ENCODE measurements around the gene RCAN3.

RCAN3 gene

DNA sequence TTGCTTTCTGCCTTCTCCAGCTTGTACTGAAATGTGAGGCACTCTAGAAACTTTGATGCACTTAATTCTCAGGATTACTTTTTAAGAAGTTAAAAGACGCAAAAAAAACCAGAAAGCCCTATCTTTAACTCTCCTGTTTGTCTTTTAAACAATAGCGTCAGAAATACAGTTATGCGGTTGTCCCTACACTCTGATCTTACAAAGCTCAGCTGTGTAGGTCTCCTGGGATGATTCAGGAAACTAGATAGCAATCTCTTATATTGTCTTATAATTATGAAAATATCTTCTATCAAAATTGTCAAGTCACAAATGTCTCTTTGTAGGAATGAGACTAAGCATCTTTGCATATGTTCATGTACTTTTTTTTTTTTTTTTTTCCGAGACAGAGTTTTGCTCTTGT, 26.9 kb upstream of the RCAN3 start:
- TF ChIP-seq GATA3 (IDR thresholded peaks at IDR 0.05; ENCODE audit: low read depth, low read length): no peak
- TF ChIP-seq GATA2 (IDR thresholded peaks at IDR 0.05; ENCODE audit: low read depth, low read length): no peak

DNA sequence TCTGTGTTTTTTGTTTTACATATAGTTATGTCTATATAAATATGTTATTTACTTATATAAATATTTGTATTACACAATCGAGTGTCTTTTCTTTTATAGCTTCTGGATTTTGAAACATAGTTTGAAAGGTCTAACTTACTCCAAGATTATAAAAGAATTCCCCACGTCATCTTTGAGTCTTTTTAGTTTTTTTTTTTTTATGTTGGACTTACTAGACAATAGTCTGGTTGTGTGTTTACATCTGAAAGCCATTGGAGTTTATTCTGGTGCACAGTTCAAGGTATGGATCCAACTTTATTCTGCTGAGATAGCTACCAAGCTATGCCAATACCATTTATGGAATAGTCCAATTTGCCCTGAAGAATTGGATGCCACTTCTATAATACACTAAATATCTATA, 26.1 kb upstream of the RCAN3 start:
- TF ChIP-seq GATA2 (IDR thresholded peaks at IDR 0.05; ENCODE audit: low read depth, low read length) (no peak), GATA3 (IDR thresholded peaks at IDR 0.05; ENCODE audit: low read depth, low read length) (no peak)

DNA sequence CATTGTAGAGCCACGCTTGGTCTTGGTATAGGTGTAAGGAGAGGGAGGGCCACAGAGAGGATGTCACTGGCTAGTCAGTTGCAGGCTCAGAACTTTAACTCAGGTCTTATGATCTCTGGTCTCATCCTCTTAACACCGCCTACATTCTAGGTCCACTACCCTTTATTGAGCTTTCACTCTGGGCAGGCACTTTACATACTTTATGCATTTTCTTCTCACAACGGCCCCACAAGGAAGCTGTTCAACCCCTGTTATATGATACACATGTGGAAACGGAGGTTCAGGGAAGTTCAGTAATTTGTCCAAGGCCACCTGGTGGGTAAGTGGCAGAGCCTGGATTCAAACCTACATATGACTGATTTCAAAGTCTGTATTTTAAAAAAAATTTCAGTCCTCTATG, 25.3 kb upstream of the RCAN3 start:
- TF ChIP-seq GATA2 (IDR thresholded peaks at IDR 0.05; ENCODE audit: low read depth, low read length) (no peak), GATA3 (IDR thresholded peaks at IDR 0.05; ENCODE audit: low read depth, low read length) (no peak)

DNA sequence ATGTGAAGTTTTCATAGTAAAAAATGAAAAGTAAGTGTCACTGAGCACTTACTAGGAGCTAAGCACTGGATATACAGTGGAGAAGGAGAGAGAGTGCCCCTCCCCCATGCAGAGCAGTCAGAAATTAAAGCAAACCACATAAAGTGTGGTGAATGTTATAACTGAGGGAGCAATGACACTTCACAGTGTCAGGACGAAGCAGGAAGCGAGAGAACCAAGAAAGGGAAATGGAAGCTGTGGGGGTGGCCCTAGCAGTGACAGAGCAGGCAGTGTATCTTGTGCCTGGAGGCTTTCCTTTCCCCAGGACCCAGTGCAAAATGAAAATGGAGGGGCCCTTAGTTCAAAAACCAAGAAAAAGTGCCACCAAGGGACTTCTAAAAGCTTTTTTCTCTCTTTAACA, 21.5 kb upstream of the RCAN3 start:
- TF ChIP-seq GATA3 (IDR thresholded peaks at IDR 0.05; ENCODE audit: low read depth, low read length) (no peak), GATA2 (IDR thresholded peaks at IDR 0.05; ENCODE audit: low read depth, low read length) (no peak)

DNA sequence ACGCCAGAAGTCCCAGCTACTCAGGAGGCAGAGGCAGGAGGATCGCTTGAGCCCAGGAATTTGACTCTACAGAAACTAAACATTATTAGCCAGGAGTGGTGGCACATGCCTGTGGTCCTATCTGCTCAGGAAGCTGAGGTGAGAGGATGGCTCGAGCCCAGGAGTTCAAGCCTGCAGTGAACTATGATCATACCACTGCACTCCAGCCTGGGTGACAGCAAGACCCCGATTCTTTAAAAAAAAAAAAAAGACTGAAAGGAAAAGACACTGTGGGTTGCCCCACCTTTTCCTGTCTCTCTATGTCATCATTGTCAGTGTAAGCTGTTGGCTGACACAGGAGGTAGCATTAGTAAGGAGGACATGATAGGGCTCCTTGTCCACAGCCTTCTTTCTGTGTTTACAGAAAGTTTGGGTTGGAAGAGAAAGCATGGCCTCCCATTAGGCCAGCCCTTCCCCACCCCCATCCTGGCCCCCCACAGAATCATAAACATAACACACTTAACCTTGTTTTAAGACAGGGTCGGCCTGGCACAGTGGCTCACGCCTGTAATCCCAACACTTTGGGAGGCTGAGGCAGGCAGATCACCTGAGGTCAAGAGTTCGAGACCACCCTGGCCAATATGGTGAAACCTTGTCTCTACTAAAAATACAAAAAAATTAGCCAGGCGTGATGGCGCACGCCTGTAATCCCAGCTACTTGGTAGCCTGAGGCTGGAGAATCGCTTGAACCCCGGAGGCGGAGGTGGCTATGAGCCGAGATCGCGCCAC, 20.6 kb upstream of the RCAN3 start:
- TF ChIP-seq GATA3 (IDR thresholded peaks at IDR 0.05; ENCODE audit: low read depth, low read length) (no peak), GATA2 (IDR thresholded peaks at IDR 0.05; ENCODE audit: low read depth, low read length) (no peak)

DNA sequence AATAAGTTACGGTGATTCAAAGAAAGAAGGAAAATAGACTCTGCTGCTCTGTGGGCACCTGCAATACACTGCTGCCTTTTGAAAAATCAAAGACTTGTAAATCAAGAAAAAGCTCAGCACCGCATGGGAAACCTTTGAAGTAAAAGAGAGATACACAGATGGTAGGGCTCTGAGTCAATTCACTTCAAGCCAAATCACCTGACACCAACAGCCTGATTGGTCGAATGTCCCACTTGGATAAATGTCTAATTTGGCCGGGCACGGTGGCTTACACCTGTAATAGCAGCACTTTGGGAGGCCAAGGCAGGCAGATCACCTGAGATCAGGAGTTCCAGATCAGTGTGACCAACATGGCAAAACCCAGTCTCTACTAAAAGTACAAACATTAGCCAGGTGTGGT, 19.2 kb upstream of the RCAN3 start:
- TF ChIP-seq GATA3 (IDR thresholded peaks at IDR 0.05; ENCODE audit: low read depth, low read length): no peak
- TF ChIP-seq GATA2 (IDR thresholded peaks at IDR 0.05; ENCODE audit: low read depth, low read length): no peak

DNA sequence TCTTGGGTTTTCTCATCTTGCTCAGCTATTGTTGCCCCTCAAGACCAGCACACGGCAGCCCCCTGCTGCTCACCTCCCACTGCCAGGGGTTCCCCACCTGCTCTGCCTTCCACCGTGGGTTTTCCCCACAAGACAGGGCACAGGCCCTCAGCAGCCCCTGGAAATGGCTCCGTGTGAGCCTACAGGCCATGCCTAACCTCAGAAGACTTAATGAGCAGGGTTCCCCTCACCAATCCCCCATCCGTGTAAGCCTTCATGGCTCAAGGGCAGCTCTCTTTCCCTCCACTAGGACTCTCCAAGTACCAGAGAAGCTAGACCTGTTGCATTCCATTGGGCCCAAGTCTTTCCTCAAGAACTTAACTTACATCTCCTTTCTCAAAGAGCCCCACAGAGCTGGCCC, 18.4 kb upstream of the RCAN3 start:
- TF ChIP-seq GATA3 (IDR thresholded peaks at IDR 0.05; ENCODE audit: low read depth, low read length) (no peak), GATA2 (IDR thresholded peaks at IDR 0.05; ENCODE audit: low read depth, low read length) (no peak)

DNA sequence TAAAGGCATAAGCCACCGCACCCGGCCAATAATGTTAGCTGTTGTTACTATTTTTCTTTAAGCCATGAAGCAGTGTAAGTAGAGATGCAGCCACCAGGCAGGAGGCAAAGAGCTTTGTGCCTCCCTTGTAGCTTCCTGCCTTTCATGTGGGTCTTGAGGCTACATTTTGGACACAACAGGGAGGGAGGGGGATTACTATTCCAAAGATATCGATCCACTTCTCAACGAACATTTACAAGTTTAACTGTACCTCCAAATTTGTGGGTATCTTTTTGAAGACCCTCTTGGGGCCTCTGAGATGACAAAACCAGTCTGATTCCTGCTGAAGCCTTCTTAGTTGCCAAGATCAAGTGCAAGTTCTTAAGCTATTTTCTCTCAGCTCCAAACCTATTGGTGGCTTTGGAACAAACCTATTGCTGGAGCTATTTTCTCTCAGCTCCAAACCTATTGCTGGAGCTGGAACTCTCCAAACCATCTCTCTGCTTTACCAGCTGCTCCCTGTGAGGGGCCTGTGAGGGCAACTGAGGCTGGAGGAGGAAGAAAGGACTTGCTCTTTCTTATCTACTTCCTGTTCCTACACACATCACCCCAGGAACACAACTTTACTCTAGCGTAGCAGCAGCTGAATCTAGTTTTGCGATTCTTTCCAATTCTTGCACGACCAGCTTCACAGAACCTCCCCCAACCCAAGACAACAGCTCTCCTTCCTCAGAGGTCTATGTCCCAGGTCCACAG, 16.1 kb upstream of the RCAN3 start:
- TF ChIP-seq GATA2 (IDR thresholded peaks at IDR 0.05; ENCODE audit: low read depth, low read length) (no peak), GATA3 (IDR thresholded peaks at IDR 0.05; ENCODE audit: low read depth, low read length) (no peak)

DNA sequence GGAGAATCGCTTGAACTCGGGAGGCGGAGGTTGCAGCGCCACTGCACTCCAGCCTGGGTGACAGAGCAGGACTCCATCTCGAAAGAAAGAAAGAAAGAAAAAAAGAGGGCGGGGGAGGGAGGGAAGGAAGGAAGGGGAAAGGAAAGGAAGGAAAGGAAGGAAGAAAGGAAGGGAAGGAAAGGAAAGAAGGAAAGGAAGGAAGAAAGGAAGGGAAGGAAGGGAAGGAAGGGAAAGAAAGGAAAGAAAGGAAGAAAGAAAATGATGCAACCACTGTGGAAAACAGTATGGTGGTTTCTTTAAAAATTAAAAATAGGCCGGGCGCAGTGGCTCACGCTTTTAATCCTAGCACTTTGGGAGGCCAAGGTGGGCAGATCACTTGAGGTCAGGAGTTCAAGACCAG, 15.2 kb upstream of the RCAN3 start:
- TF ChIP-seq GATA2 (IDR thresholded peaks at IDR 0.05; ENCODE audit: low read depth, low read length): no peak
- TF ChIP-seq GATA3 (IDR thresholded peaks at IDR 0.05; ENCODE audit: low read depth, low read length): no peak

DNA sequence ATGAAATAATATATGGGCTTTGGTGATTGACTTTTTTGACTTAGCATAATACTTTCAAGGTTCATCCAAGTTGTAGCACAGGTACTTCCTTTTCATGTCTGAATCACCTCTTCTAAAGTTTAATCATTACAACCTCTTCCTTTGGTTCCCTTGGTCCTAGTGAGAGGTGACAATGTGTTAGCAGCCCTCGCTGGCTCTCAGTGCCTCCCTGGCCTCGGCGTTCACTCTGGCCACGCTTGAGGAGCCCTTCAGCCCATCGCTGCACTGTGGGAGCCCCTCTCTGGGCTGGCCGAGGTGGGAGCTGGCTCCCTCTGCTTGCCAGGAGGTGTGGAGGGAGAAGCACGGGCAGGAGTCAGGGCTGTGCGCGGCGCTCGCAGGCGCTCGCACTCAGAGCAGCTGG, 13.0 kb upstream of the RCAN3 start:
- TF ChIP-seq GATA2 (IDR thresholded peaks at IDR 0.05; ENCODE audit: low read depth, low read length): no peak
- TF ChIP-seq GATA3 (IDR thresholded peaks at IDR 0.05; ENCODE audit: low read depth, low read length): no peak

DNA sequence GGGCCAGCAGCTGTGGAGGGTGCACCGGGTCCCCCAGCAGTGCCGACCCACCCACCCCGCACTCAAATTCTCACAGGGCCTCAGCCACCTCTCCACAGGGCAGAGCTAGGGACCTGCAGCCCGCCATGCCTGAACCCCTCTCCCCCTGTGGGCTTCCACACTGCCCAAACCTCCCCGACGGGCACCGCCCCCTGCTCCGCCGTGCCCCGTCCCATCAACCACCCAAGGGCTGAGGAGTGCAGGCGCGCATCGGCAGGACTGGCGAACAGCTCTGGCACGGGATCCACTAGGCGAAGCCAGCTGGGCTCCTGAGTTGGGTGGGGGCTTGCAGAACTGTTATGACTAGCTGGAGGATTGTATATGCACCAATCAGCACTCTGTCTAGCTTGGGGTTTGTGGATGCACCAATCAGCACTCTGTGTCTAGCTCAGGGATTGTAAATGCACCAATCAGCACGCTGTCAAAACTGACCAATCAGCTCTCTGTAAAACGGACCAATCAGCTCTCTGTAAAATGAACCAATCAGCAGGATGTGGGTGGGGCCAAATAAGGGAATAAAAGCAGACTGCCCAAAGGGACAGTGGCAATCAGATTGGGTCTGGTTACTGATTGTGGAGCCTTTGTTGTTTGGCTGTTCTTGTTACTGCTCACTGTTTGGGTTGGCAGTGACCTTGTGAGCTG, 12.4 kb upstream of the RCAN3 start:
- TF ChIP-seq GATA3 (IDR thresholded peaks at IDR 0.05; ENCODE audit: low read depth, low read length) (no peak), GATA2 (IDR thresholded peaks at IDR 0.05; ENCODE audit: low read depth, low read length) (no peak)

DNA sequence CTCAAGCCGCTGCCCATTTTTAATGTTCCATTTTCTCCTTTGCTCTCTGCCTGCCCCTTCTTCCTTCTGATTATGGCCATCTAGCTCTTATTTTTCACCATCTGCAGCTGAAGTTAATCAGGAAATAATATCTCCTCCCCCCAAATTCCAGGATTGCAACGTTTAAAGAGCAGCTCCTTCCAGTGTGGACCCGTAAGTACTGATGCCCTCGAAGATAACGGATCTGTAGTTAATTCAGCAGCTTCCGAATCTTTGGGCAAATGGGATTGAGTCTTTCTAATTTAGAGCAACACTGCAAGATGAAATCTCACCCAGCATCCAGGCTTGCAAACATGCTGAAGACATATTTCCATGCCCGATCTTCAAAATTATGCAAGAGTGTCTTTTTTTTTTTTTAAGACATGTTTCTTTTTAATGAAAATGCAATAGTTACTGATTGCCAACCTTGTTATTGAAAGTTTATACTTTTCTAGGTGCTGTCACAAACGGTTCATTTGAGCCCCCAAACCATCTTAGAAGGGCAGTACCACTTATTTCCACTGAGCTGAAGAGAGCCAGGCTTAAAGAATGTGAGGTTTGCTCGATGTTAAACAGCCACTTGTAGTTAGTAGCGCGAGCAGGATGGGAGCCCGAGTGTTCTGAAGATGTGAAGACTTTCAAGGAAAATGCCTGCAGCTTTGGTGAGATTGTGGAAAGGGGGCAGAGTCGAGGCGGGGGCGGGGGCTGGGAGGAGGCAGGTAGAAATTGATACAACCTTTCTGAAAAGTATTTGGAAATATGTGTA, 10.9 kb upstream of the RCAN3 start:
- peak; percentile 71 for TF ChIP-seq GATA2 (IDR thresholded peaks at IDR 0.05; ENCODE audit: low read depth, low read length)
- TF ChIP-seq GATA3 (IDR thresholded peaks at IDR 0.05; ENCODE audit: low read depth, low read length): peak; percentile 43; the same call in 1 of the 2 replicates

DNA sequence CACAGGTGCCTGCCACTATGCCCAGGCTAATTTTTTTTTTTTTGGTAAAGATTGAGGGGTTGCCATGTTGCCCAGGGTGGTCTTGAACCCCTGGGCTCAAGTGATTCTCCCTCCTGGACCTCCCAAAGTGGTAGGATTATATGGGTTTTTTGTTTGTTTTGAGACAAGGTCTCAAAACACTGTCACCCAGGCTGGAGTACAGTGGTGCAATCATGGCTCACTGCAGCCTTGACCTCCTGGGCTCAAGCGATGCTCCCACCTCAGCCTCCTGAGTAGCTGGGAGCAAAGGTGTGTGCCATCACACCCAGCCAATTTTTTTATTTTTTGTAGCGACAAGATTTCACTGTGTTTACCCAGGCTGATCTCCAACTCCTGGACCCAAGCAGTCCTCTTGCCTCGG, 8.9 kb upstream of the RCAN3 start:
- TF ChIP-seq GATA3 (IDR thresholded peaks at IDR 0.05; ENCODE audit: low read depth, low read length) (no peak), GATA2 (IDR thresholded peaks at IDR 0.05; ENCODE audit: low read depth, low read length) (no peak)

DNA sequence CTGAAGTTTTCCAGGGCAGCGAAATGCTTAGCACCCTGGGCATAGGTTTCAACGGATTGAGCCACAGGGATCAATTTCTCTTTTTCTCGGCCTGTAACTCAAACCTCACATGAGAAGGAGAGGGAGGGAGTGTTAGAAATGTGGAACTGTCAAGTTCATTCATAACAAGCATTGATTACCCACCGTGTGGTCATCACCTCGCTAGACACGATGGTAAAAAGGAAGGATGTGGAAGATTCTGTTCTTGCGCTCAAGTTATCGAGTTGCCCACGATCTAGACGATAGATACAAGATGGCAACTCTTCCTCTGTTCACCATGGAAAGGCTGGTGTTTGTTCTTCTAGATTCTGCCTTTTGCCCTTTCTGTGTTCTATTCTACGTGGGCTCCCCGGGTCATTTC, 4.0 kb upstream of the RCAN3 start:
- TF ChIP-seq GATA3 (IDR thresholded peaks at IDR 0.05; ENCODE audit: low read depth, low read length) (no peak), GATA2 (IDR thresholded peaks at IDR 0.05; ENCODE audit: low read depth, low read length) (no peak)
